GM12878 (cell line): ENCODE measurements around the gene GALK1. TPM values are rescaled to one million over a fixed set of nuclear protein-coding genes. Genes with fewer than 3 reads are reported as not detected.
A peak's percentile ranks its signal among the peaks of the same experiment; 100 is the strongest.

Experiments used
- BCL11A ChIP-seq: IDR thresholded peaks from 2 replicates; pipeline ENCODE4 v1.6.1; 2011; ENCODE audit warnings: low read depth, low read length
- BCL3 ChIP-seq: IDR thresholded peaks from 2 replicates; pipeline ENCODE4 v1.6.1; 2011; ENCODE audit warnings: borderline replicate concordance, low read depth, mild to moderate bottlenecking, moderate library complexity, low read length; ENCODE audit not compliant: insufficient read depth, poor library complexity, severe bottlenecking
- CBX3 ChIP-seq: fragments of 200-600 bp; sonication (generic); IDR thresholded peaks from 2 replicates; pipeline ENCODE4 v1.6.1; 2016; ENCODE audit warnings: low read depth, borderline replicate concordance
- EZH2 ChIP-seq: IDR thresholded peaks from 2 replicates; pipeline ENCODE4 v1.6.1; 2012; ENCODE audit warnings: low read depth, mild to moderate bottlenecking, control low read depth, inconsistent platforms, low read length, borderline replicate concordance; ENCODE audit not compliant: control insufficient read depth
- GATAD2B ChIP-seq: fragments of 450-650 bp; conservative IDR thresholded peaks from 2 replicates; pipeline ENCODE4 v1.6.1; 2017; ENCODE audit warnings: low read depth, mild to moderate bottlenecking, moderate library complexity
- HSF1 ChIP-seq: fragments of 150-350 bp; IDR thresholded peaks from 2 replicates; pipeline ENCODE4 v1.6.1; 2014; ENCODE audit warnings: mild to moderate bottlenecking, low read depth, low read length
- RFX5 ChIP-seq: IDR thresholded peaks from 2 replicates; pipeline ENCODE4 v1.6.1; 2011; ENCODE audit warnings: low read depth, low read length, improper control_type of control experiment
- RUNX3 ChIP-seq: IDR thresholded peaks from 2 replicates; pipeline ENCODE4 v1.6.1; 2012; ENCODE audit warnings: low read length, inconsistent platforms
- STAT1 ChIP-seq: fragments of 450-650 bp; conservative IDR thresholded peaks from 2 replicates; pipeline ENCODE4 v1.6.1; 2014; ENCODE audit warnings: antibody characterized with exemption, mild to moderate bottlenecking
- TBL1XR1 ChIP-seq: IDR thresholded peaks from 2 replicates; pipeline ENCODE4 v1.6.1; 2012; ENCODE audit warnings: low read depth, low read length, improper control_type of control experiment
- TCF12 ChIP-seq: IDR thresholded peaks from 2 replicates; pipeline ENCODE4 v1.6.1; 2011; ENCODE audit warnings: low read depth, mild to moderate bottlenecking, low read length
- ZNF622 ChIP-seq: fragments of 450-650 bp; IDR thresholded peaks from 2 replicates; pipeline ENCODE4 v1.6.1; 2017; ENCODE audit warnings: mild to moderate bottlenecking, inconsistent platforms
- ZNF687 ChIP-seq: fragments of 450-650 bp; IDR thresholded peaks from 2 replicates; pipeline ENCODE4 v1.6.1; 2017; ENCODE audit warnings: mild to moderate bottlenecking, moderate library complexity
- polyA plus RNA-seq, 11 experiments: library from polyadenylated mRNA; depleted of rRNA in 4 of 11; unstranded in 6 of 11; stranded (reverse) in 5 of 11; fragments of >200 nt; fragmentation: Nextera tagmentation in 4 of 11; fragmentation: Illumina TruSeq in 1 of 11; extraction: Ambion mirVana in 4 of 11; extraction: Trizol in 1 of 11; gene quantifications; 1 replicate in 1 of 11; 2 replicates in 10 of 11; pipeline versions ENCODE4 v1.2.1 to v1.2.3, GENCODE V29; 2011 to 2016; ENCODE audit warnings: inconsistent platforms in 2 of 11, missing spikeins in 2 of 11, low read depth in 1 of 11
- total RNA-seq, 4 experiments: library from RNA; depleted of rRNA in 3 of 4; stranded (reverse); fragments of >200 nt in 3 of 4; fragmentation: Illumina TruSeq in 1 of 4; extraction: Trizol in 1 of 4; gene quantifications; 2 replicates each; pipeline versions ENCODE4 v1.2.1 to v1.2.3, GENCODE V29; 2013 to 2021
- TF ChIP-seq, protein P1 (sequence below): fragments of 450-650 bp; conservative IDR thresholded peaks from 2 replicates; pipeline ENCODE4 v1.6.1; 2017; ENCODE audit warnings: mild to moderate bottlenecking, moderate library complexity
- TF ChIP-seq, protein P2 (sequence below): fragments of 450-650 bp; formaldehyde crosslinking; IDR thresholded peaks from 2 replicates; pipeline ENCODE4 v1.5.0; 2022; ENCODE audit warnings: mild to moderate bottlenecking, missing genetic modification characterization

The GALK1 gene
- total and polyA plus RNA-seq, 10 of the 15 experiments (the other 5 are each of a cell fraction or from before 2014, with no cell fraction given), result 0.21 to 43.8 (median 21.4) TPM

- TF ChIP-seq CBX3, result no peak
- TF ChIP-seq EZH2, result no peak
- TF ChIP-seq, protein P1, sequence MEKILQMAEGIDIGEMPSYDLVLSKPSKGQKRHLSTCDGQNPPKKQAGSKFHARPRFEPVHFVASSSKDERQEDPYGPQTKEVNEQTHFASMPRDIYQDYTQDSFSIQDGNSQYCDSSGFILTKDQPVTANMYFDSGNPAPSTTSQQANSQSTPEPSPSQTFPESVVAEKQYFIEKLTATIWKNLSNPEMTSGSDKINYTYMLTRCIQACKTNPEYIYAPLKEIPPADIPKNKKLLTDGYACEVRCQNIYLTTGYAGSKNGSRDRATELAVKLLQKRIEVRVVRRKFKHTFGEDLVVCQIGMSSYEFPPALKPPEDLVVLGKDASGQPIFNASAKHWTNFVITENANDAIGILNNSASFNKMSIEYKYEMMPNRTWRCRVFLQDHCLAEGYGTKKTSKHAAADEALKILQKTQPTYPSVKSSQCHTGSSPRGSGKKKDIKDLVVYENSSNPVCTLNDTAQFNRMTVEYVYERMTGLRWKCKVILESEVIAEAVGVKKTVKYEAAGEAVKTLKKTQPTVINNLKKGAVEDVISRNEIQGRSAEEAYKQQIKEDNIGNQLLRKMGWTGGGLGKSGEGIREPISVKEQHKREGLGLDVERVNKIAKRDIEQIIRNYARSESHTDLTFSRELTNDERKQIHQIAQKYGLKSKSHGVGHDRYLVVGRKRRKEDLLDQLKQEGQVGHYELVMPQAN, result no peak
- TF ChIP-seq, protein P2, sequence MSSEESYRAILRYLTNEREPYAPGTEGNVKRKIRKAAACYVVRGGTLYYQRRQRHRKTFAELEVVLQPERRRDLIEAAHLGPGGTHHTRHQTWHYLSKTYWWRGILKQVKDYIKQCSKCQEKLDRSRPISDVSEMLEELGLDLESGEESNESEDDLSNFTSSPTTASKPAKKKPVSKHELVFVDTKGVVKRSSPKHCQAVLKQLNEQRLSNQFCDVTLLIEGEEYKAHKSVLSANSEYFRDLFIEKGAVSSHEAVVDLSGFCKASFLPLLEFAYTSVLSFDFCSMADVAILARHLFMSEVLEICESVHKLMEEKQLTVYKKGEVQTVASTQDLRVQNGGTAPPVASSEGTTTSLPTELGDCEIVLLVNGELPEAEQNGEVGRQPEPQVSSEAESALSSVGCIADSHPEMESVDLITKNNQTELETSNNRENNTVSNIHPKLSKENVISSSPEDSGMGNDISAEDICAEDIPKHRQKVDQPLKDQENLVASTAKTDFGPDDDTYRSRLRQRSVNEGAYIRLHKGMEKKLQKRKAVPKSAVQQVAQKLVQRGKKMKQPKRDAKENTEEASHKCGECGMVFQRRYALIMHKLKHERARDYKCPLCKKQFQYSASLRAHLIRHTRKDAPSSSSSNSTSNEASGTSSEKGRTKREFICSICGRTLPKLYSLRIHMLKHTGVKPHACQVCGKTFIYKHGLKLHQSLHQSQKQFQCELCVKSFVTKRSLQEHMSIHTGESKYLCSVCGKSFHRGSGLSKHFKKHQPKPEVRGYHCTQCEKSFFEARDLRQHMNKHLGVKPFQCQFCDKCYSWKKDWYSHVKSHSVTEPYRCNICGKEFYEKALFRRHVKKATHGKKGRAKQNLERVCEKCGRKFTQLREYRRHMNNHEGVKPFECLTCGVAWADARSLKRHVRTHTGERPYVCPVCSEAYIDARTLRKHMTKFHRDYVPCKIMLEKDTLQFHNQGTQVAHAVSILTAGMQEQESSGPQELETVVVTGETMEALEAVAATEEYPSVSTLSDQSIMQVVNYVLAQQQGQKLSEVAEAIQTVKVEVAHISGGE (CRISPR knock-in tag), result no peak
- no peak for TF ChIP-seq RUNX3
- TF ChIP-seq TCF12, result no peak
- no peak for TF ChIP-seq HSF1
- TF ChIP-seq STAT1, result no peak
- no peak for TF ChIP-seq RFX5
- TF ChIP-seq GATAD2B, result no peak
- TF ChIP-seq BCL3, result peak; percentile 14
- TF ChIP-seq ZNF622, result no peak
- no peak for TF ChIP-seq ZNF687
- no peak for TF ChIP-seq TBL1XR1
- TF ChIP-seq BCL11A, result no peak
Observed at GRCh38 chr17:75774991-75775668, 10.1 kb upstream of the GALK1 start (continued).
